HepG2 (cell line): ENCODE data around the gene MGAT4C. TPM values are rescaled to one million over a fixed set of nuclear protein-coding genes. Genes with fewer than 3 reads are reported as not detected.

Experiments
- ATAC-seq: fragments of 200-7000 bp; cut with Tn5 transposase; 3 replicates; pipeline ENCODE4 v1.9.1; 2020; ENCODE audit warnings: mild to moderate bottlenecking, moderate library complexity
- BruUV-seq: library from RNA; stranded (reverse); fragments of 400-500 nt; replicated peaks from 2 replicates; lab custom pipeline; 2021; lab: Mats Ljungman, UMichigan
- CTCF ChIA-PET: fragments of 300-600 bp; formaldehyde crosslinking; extraction: SDS; loops from one replicate; lab custom pipeline; 2021; ENCODE audit warnings: low total read pairs, inconsistent platforms, low intra/inter-chr PET ratio; lab: Yijun Ruan, JAX
- POLR2A ChIA-PET: fragments of 350-600 bp; sonication (Branson Sonifier 250); formaldehyde crosslinking; loops from one replicate; lab custom pipeline; 2020; ENCODE audit warnings: antibody characterized with exemption, inconsistent platforms; lab: Yijun Ruan, JAX
- DNase-seq: peaks from one replicate; pipeline ENCODE4 v3.0.0-alpha.2; 2015; ENCODE audit warnings: low spot score
- FAIRE-seq: peaks from 3 replicates; lab custom pipeline; 2011; peaks lifted over from hg19 to GRCh38; lab: Jason Lieb, UNC
- H2AFZ ChIP-seq: one replicate; pipeline ENCODE4 v1.6.1; 2011; ENCODE audit warnings: low read length, inconsistent platforms
- H3K27ac ChIP-seq: fragments of 300-600 bp; 3 replicates; pipeline ENCODE4 v1.8.0; 2011; ENCODE audit warnings: mixed run types, mild to moderate bottlenecking, mixed read lengths, low read length, inconsistent platforms; ENCODE audit not compliant: insufficient read depth; ENCODE audit errors: extremely low read length
- H3K27me3 ChIP-seq, 2 experiments: fragments of 200-600 bp in 1 of 2; 2 replicates in 1 of 2; 3 replicates in 1 of 2; pipeline versions ENCODE4 v1.6.0 to v1.8.0; 2011; ENCODE audit warnings: low read length in 2 of 2, mild to moderate bottlenecking in 2 of 2, moderate library complexity in 2 of 2, inconsistent platforms in 1 of 2; ENCODE audit not compliant: insufficient read depth in 2 of 2, control insufficient read depth in 1 of 2
- H3K36me3 ChIP-seq, 2 experiments: fragments of 200-600 bp in 1 of 2; replicated peaks in 1 of 2; 2 replicates in 1 of 2; 3 replicates in 1 of 2; pipeline versions ENCODE4 v1.5.1 to v1.8.0; 2011; ENCODE audit warnings: low read length in 2 of 2, inconsistent platforms in 1 of 2; ENCODE audit not compliant: insufficient read depth in 2 of 2, control insufficient read depth in 1 of 2
- H3K4me1 ChIP-seq: 2 replicates; pipeline ENCODE4 v1.5.1; 2012; ENCODE audit warnings: low read length, inconsistent platforms; ENCODE audit not compliant: insufficient read depth
- H3K4me2 ChIP-seq: 2 replicates; pipeline ENCODE4 v1.6.0; 2011; ENCODE audit warnings: low read depth, low read length, inconsistent platforms
- H3K4me3 ChIP-seq, 3 experiments: fragments of 200-600 bp in 1 of 3; sonication (generic), shearing (Covaris generic) in 1 of 3; replicated peaks in 1 of 3; 2 replicates each; pipeline ENCODE4 v1.5.1; 2011 to 2016; ENCODE audit warnings: low read length in 3 of 3, inconsistent platforms in 2 of 3, low read depth in 2 of 3, mild to moderate bottlenecking in 2 of 3, control low read depth in 1 of 3, mixed read lengths in 1 of 3; ENCODE audit not compliant: insufficient read depth in 1 of 3
- H3K79me2 ChIP-seq: one replicate; pipeline ENCODE4 v1.6.1; 2011; ENCODE audit warnings: low read length, inconsistent platforms; ENCODE audit not compliant: insufficient read depth
- H3K9ac ChIP-seq: 2 replicates; pipeline ENCODE4 v1.6.0; 2011; ENCODE audit warnings: mild to moderate bottlenecking, low read depth, low read length, inconsistent platforms; ENCODE audit not compliant: insufficient read depth
- H3K9me3 ChIP-seq: 2 replicates; pipeline ENCODE4 v1.5.1; 2012; ENCODE audit warnings: mild to moderate bottlenecking, low read length
- H4K20me1 ChIP-seq: 2 replicates; pipeline ENCODE4 v1.6.0; 2011; ENCODE audit warnings: inconsistent platforms, mild to moderate bottlenecking, low read length, moderate library complexity; ENCODE audit not compliant: insufficient read depth
- ATAD3A ChIP-seq: sonication (generic); formaldehyde crosslinking; IDR thresholded peaks from 2 replicates; pipeline ENCODE4 v1.4.0; 2020; ENCODE audit warnings: missing genetic modification reagents
- GTF2F1 ChIP-seq: fragments of 150-350 bp; IDR thresholded peaks from 2 replicates; pipeline ENCODE4 v1.6.1; 2014; ENCODE audit warnings: low read length
- HOXA9 ChIP-seq: sonication (generic); formaldehyde crosslinking; IDR thresholded peaks from 2 replicates; pipeline ENCODE4 v1.8.1; 2022; ENCODE audit warnings: missing genetic modification reagents, mild to moderate bottlenecking, moderate library complexity, borderline replicate concordance
- MIER2 ChIP-seq: IDR thresholded peaks from 2 replicates; pipeline ENCODE4 v1.6.1; 2016; ENCODE audit warnings: missing biosample characterization, missing genetic modification reagents
- RFXAP ChIP-seq: sonication (generic); formaldehyde crosslinking; IDR thresholded peaks from 2 replicates; pipeline ENCODE4 v1.4.0; 2020; ENCODE audit warnings: missing genetic modification reagents, borderline replicate concordance
- SCMH1 ChIP-seq: sonication (generic); formaldehyde crosslinking; IDR thresholded peaks from 2 replicates; pipeline ENCODE4 v1.9.0; 2021; ENCODE audit warnings: missing genetic modification reagents, mild to moderate bottlenecking, borderline replicate concordance
- TCF12 ChIP-seq, 2 experiments: fragments of 450-650 bp in 1 of 2; sonication (generic) in 1 of 2; formaldehyde crosslinking in 1 of 2; IDR thresholded peaks; 2 replicates each; pipeline versions ENCODE4 v1.6.1 to v1.8.0; 2017 to 2022; ENCODE audit warnings: antibody characterized with exemption in 1 of 2, mild to moderate bottlenecking in 1 of 2, missing genetic modification reagents in 1 of 2, moderate library complexity in 1 of 2
- TOE1 ChIP-seq: sonication (generic); formaldehyde crosslinking; IDR thresholded peaks from 2 replicates; pipeline ENCODE4 v1.4.0; 2020; ENCODE audit warnings: mild to moderate bottlenecking, missing genetic modification reagents
- ZNF225 ChIP-seq: sonication (generic); formaldehyde crosslinking; IDR thresholded peaks from 2 replicates; pipeline ENCODE4 v1.4.0; 2020; ENCODE audit warnings: mild to moderate bottlenecking, missing genetic modification reagents
- ZNF430 ChIP-seq: sonication (generic); formaldehyde crosslinking; IDR thresholded peaks from 2 replicates; pipeline ENCODE4 v1.9.0; 2021; ENCODE audit warnings: mild to moderate bottlenecking, missing genetic modification reagents
- ZNF740 ChIP-seq: sonication (generic); formaldehyde crosslinking; IDR thresholded peaks from 2 replicates; pipeline ENCODE4 v1.4.0; 2020; ENCODE audit warnings: missing genetic modification reagents
- WGBS: methylation state at CpG from one replicate; pipeline ENCODE4 v1.1.6; 2017; ENCODE audit warnings: low lambda C conversion rate; 5-methylcytosine and 5-hydroxymethylcytosine counted together
- in situ Hi-C: cut with HindIII; loops from 2 replicates; pipeline ENCODE4 v1.10.0; 2017; ENCODE audit warnings: low pct_unique_long_range_greater_than_20kb; ENCODE audit not compliant: extremely low pct_ligation_motif_present
- intact Hi-C: fragments of 100-400 bp; cut with micrococcal nuclease; formaldehyde crosslinking; loops from one replicate; pipeline ENCODE4 v1.10.0; 2022; ENCODE audit not compliant: unreplicated experiment
- polyA plus RNA-seq, 8 experiments: library from polyadenylated mRNA; depleted of rRNA in 3 of 8; stranded (reverse) in 7 of 8; unstranded in 1 of 8; fragments of >200 nt; fragmentation: Illumina TruSeq in 4 of 8; extraction: Trizol in 4 of 8; gene quantifications; 2 replicates each; pipeline versions ENCODE4 v1.2.1 to v1.2.3, GENCODE V29; 2011 to 2016; ENCODE audit warnings: low read depth in 4 of 8, missing spikeins in 1 of 8, mixed read lengths in 1 of 8; ENCODE audit not compliant: insufficient read depth in 1 of 8
- total RNA-seq, 5 experiments: library from RNA; depleted of rRNA; stranded (reverse); fragments of >200 nt; fragmentation: Illumina TruSeq; extraction: Trizol; gene quantifications; 2 replicates each; pipeline ENCODE4 v1.2.3, GENCODE V29; 2016; ENCODE audit warnings: low read depth in 1 of 5
- TF ChIP-seq, protein P1 (sequence below): sonication (generic); formaldehyde crosslinking; IDR thresholded peaks from 2 replicates; pipeline ENCODE4 v1.5.0; 2020; ENCODE audit warnings: missing genetic modification reagents, mild to moderate bottlenecking, borderline replicate concordance

MGAT4C gene
- total and polyA plus RNA-seq, 2 of the 13 experiments (the other 11 are each of a cell fraction or from before 2014, with no cell fraction given) = not detected

GRCh38 chr12:86265329-86265695 is 9.1 kb upstream of the MGAT4C start:
- 31% methylated on average over 5 of the region's 5 CpGs for WGBS
- Histone ChIP-seq H3K4me3 (peak overlapping the region in 1 of 3 experiments; percentile 40; a peak in 1 of 6 replicates), H4K20me1 (no peaks in the 10 kb centered on the region), H3K36me3 (no peaks in the 10 kb centered on the region), H3K4me2 (peak overlapping the region; percentile 45), H3K79me2 (no peaks in the 10 kb centered on the region), H3K27ac (no peak overlapping the region), H3K9me3 (no peaks in the 10 kb centered on the region), H2AFZ (no peak overlapping the region), H3K9ac (no peak overlapping the region), H3K4me1 (no peaks in the 10 kb centered on the region), H3K27me3 (no peaks in the 10 kb centered on the region)
- POLR2A ChIA-PET = no interaction called here
- no peak for DNase-seq
- intact Hi-C loops (loop anchor here (10.0 kb wide), 1 partner anchor 1579 kb away; no protein-coding TSS in a partner anchor), in situ Hi-C loops (loop anchor here (25.0 kb wide), 1 partner anchor 647 kb away; no protein-coding TSS in a partner anchor)
- no TSS peak for BruUV-seq
- FAIRE-seq = no peak
- ATAC-seq = no peak
- TF ChIP-seq RFXAP = no peak
- no peak for TF ChIP-seq GTF2F1
- TF ChIP-seq ATAD3A = no peak
- no peak for TF ChIP-seq MIER2 (CRISPR knock-in tag)
- TF ChIP-seq TOE1 (CRISPR knock-in tag) = no peak
- no peak for TF ChIP-seq SCMH1
- TF ChIP-seq, protein P1, sequence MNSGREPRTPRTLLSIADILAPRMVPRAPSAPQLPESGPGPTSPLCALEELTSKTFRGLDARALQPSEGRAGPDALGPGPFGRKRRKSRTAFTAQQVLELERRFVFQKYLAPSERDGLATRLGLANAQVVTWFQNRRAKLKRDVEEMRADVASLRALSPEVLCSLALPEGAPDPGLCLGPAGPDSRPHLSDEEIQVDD (CRISPR knock-in tag) = no peak
- no peak for TF ChIP-seq HOXA9 (CRISPR knock-in tag)
- no peak for TF ChIP-seq ZNF430 (CRISPR knock-in tag)
- TF ChIP-seq TCF12 (IDR thresholded peaks at IDR 0.05) = no peak
- TF ChIP-seq TCF12 (CRISPR knock-in tag; IDR thresholded peaks at IDR 0.05) = no peak
- TF ChIP-seq ZNF740 (CRISPR knock-in tag) = no peak
- TF ChIP-seq ZNF225 = no peak
- CTCF ChIA-PET = no interaction called here
